IPS-NIHi11 (cell line): ENCODE data around the gene GASK1B.

Experiments
- DNase-seq: peaks from one replicate; pipeline ENCODE4 v3.0.0; 2012; ENCODE audit warnings: mixed read lengths, low spot score

The GASK1B gene

GRCh38 chr4:158186815-158187214, 14.0 kb upstream of the GASK1B start:
- DNase-seq, result no peak

- no peak for DNase-seq
These were observed 9.9 kb upstream of the GASK1B start for GRCh38 chr4:158182736-158183135.

- no peak for DNase-seq
These were observed 9.1 kb upstream of the GASK1B start for GRCh38 chr4:158181906-158182305.

GRCh38 chr4:158179465-158179864, 6.6 kb upstream of the GASK1B start:
- DNase-seq, result no peak

- DNase-seq, result no peak
These were observed 4.0 kb upstream of the GASK1B start for GRCh38 chr4:158176776-158177175.

GRCh38 chr4:158176108-158176507, 3.3 kb upstream of the GASK1B start:
- DNase-seq, result no peak

GRCh38 chr4:158170691-158171561, 1.9 kb downstream of the GASK1B start:
- peak; percentile 34 for DNase-seq

- DNase-seq, result no peak
These were observed 2.7 kb downstream of the GASK1B start for GRCh38 chr4:158169931-158170690.

- no peak for DNase-seq
These were observed 3.3 kb downstream of the GASK1B start for GRCh38 chr4:158169506-158169905.

- DNase-seq, result no peak
These were observed 4.2 kb downstream of the GASK1B start for GRCh38 chr4:158168606-158169005.

GRCh38 chr4:158166701-158167100, 6.1 kb downstream of the GASK1B start:
- no peak for DNase-seq

GRCh38 chr4:158164768-158165213, 8.0 kb downstream of the GASK1B start:
- DNase-seq, result no peak

- DNase-seq, result no peak
These were observed 8.7 kb downstream of the GASK1B start for GRCh38 chr4:158163941-158164767.

GRCh38 chr4:158162631-158163030, 10.2 kb downstream of the GASK1B start:
- no peak for DNase-seq

GRCh38 chr4:158161551-158162354, 11.1 kb downstream of the GASK1B start:
- no peak for DNase-seq

- DNase-seq, result no peak
These were observed 13.1 kb downstream of the GASK1B start for GRCh38 chr4:158159718-158160094.

- DNase-seq, result no peak
These were observed 13.6 kb downstream of the GASK1B start for GRCh38 chr4:158159054-158159717.

- no peak for DNase-seq
These were observed 15.4 kb downstream of the GASK1B start for GRCh38 chr4:158157412-158157811.

- no peak for DNase-seq
These were observed 17.0 kb downstream of the GASK1B start for GRCh38 chr4:158155656-158156356.

- no peak for DNase-seq
These were observed 25.7 kb downstream of the GASK1B start for GRCh38 chr4:158147151-158147550.
